GM21447 (cell line): ENCODE results near the gene UBQLN1.
"Not testable (repeated sequence)": the region's sequence is repeated elsewhere in the genome, so short reads cannot be mapped to it uniquely, and the experiment has no call there.

Experiments
- ATAC-seq: cut with Tn5 transposase; IDR thresholded peaks from one replicate; pipeline ENCODE4 v1.9.1; 2021; ENCODE audit not compliant: unreplicated experiment

The UBQLN1 gene

GRCh38 chr9:83707768-83708514 is at the start of gene UBQLN1:
TSS of gene UBQLN1 (minus strand) at chr9:83707958. CDS start at chr9:83707679, 279 bp downstream.
- peak; percentile 78 for ATAC-seq

GRCh38 chr9:83754383-83754977 is 46.7 kb upstream of the UBQLN1 start:
- ATAC-seq, result peak; percentile 90

GRCh38 chr9:83749706-83750105 is 41.9 kb upstream of the UBQLN1 start:
- ATAC-seq, result no peak

- no peak for ATAC-seq
Observed at GRCh38 chr9:83744206-83744605, 36.4 kb upstream of the UBQLN1 start.

GRCh38 chr9:83733739-83734138 is 26.0 kb upstream of the UBQLN1 start:
- ATAC-seq, result no peak

- ATAC-seq, result not testable (repeated sequence)
Observed at GRCh38 chr9:83728591-83729368, 21.0 kb upstream of the UBQLN1 start.

- no peak for ATAC-seq
Observed at GRCh38 chr9:83724436-83724835, 16.7 kb upstream of the UBQLN1 start.

GRCh38 chr9:83722726-83723495 is 15.2 kb upstream of the UBQLN1 start:
- no peak for ATAC-seq

- ATAC-seq, result no peak
Observed at GRCh38 chr9:83721509-83721908, 13.8 kb upstream of the UBQLN1 start.

- ATAC-seq, result no peak
Observed at GRCh38 chr9:83715794-83716193, 8.0 kb upstream of the UBQLN1 start.

GRCh38 chr9:83715221-83715620 is 7.5 kb upstream of the UBQLN1 start:
- ATAC-seq, result no peak

- ATAC-seq, result peak; percentile 57
Observed at GRCh38 chr9:83714329-83714728, 6.6 kb upstream of the UBQLN1 start.

GRCh38 chr9:83708515-83709158 is 879 bp upstream of the UBQLN1 start:
- peak; percentile 66 for ATAC-seq

- ATAC-seq, result peak; percentile 44
Observed at GRCh38 chr9:83707518-83707767, 315 bp downstream of the UBQLN1 start.

- ATAC-seq, result peak; percentile 15
Observed at GRCh38 chr9:83706676-83707517, 861 bp downstream of the UBQLN1 start.

GRCh38 chr9:83705219-83705651 is 2.5 kb downstream of the UBQLN1 start:
- ATAC-seq, result not testable (repeated sequence)

- ATAC-seq, result no peak
Observed at GRCh38 chr9:83701769-83702168, 6.0 kb downstream of the UBQLN1 start.

GRCh38 chr9:83701286-83701685 is 6.5 kb downstream of the UBQLN1 start:
- ATAC-seq, result no peak

GRCh38 chr9:83699615-83700014 is 8.1 kb downstream of the UBQLN1 start:
- peak; percentile 41 for ATAC-seq
